IPS-11a (cell line): ENCODE data around the gene OTC.

Experiments
- H3K4me3 ChIP-seq: one replicate; pipeline ENCODE4 v1.5.1; 2013; ENCODE audit warnings: low read depth, low read length, control low read depth

Gene OTC

DNA sequence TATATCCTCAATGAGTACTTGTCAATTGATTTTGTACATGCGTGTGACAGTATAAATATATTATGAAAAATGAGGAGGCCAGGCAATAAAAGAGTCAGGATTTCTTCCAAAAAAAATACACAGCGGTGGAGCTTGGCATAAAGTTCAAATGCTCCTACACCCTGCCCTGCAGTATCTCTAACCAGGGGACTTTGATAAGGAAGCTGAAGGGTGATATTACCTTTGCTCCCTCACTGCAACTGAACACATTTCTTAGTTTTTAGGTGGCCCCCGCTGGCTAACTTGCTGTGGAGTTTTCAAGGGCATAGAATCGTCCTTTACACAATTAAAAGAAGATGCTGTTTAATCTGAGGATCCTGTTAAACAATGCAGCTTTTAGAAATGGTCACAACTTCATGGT lies at the start of gene OTC:
Gene OTC, plus strand, starts transcription at position 243 of the 400 bp plus-strand sequence. Its CDS starts 93 bp downstream, at position 336.
- no peak within 1 kb of the TSS for H3K4me3 ChIP-seq

DNA sequence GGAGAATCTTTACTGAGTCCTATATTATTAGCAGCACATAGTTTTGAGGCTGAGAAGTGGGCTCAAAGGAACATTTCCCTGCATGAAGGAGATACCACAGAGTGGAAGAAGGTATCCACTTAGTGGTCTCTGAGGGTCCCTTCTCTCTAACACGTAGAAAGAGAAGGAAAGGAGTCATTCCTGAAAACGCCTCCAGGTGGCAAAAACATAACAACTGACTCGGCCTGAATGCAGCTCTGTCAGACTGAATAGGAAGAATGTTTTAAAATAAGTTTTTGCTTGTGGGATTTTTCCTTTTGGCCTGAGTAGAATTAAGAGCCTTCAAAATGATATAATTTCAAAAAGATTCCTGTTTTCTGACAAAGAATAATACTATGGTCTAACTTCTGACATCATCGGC lies 48.4 kb upstream of the OTC start:
- no peak overlapping the region for H3K4me3 ChIP-seq

DNA sequence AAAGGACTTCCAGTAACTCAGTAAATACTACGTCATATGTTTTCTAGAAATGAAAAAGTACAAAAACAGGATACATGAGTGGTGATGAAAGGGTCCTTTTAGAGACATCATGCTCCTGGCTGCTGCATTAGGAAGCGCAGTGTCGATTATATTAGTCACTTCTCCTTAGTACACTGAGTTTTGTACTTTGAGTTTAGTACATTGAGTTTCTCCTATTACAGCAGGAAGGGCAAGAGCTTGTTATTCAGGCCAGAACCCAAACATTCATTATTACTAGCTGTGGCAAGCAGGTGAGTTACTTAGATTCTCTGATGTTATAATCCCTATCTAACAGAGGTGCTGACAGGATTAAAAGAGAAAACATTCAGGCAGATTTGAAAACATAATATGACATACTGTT lies 46.4 kb upstream of the OTC start:
- H3K4me3 ChIP-seq = no peak overlapping the region

DNA sequence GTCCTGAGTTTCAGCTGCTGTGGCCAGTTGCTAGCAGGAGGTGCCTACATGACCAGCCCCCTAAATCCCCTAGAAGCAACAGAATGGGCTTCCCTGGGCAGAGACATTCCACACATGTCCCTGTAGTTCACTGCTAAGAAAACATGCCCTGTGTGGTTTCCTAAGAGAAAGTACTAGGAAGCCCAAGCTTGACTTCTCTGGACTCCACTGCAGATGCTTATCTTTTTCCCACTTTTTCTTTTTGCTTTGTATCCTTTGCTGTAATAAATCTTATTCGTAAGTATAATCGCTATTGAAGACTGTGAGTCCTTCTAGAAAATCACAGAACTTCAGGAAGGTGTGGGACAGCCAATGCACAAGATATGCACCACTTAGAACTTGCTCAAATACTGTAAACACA lies 40.7 kb upstream of the OTC start:
- H3K4me3 ChIP-seq = no peak overlapping the region

DNA sequence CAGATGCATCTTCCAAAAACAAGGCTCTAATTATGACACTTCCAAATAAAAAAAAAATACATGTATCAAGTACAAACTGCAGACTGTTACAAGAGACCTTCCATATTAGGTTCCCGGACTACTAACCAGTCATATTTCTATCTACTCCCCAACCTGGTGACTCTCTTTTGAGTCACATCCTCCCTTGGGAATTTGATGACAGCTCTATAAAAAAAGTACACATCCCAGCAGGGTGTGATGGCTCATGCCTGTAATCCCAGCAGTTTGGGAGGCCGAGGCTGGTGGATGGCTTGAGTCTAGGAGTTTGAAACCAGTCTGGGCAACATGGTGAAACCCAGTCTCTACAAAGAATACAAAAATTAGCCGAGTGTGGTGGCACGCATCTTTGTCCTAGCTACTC lies 40.0 kb upstream of the OTC start:
- no peak overlapping the region for H3K4me3 ChIP-seq

DNA sequence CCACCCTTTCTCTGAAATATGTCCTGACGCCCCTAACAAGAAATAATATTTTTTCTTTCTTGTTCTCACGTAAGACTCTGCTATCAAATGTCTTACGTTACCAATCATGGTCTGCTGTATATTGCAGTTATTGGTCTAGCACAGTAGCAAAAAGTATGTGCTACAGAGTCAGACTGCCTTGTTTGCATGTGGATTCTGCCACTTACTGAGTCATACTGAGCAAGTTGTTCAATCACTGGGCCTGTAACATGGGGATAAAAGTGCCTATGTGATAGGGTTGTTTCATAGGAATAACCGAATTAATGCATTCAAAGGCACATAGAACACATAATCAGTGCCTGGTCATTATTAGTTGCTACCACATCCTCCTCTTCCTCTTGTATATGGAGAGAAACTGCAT lies 39.2 kb upstream of the OTC start:
- H3K4me3 ChIP-seq = no peak overlapping the region

DNA sequence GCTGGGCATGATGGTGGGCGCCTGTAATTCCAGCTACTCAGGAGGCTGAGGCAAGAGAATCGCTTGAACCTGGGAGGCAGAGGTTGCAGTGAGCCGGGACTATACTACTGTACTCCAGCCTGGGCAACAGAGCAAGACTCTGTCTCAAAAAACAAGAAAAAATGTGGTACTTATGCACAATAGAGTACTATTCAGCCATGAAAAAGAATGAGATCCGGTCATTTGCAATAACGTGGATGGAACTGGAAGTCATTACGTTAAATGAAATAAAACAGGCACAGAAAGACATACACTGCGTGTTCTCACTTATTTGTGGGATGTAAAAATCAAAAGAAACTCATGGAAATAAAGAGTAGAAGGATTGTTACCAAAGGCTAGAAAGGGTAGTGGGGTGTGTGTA lies 37.2 kb upstream of the OTC start:
- H3K4me3 ChIP-seq = no peak overlapping the region

DNA sequence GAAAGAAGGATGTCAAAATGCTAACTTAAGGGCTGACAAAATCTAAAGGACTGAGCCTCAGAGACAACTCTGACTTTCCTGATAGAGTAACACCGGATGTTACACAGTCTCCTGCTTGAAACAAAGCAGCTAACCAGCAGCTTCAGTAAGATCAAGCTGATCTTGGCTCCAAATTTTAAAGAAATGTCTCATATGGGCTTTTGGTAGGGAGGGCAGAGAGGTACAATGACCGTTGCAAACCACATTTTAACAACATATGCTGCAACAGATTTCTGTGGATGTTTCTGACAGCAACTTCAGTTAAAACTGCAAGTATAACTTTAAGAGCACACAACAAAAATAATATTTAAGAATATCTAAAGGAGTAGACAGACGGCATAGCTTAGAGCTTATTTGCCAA lies 34.2 kb upstream of the OTC start:
- no peak overlapping the region for H3K4me3 ChIP-seq

DNA sequence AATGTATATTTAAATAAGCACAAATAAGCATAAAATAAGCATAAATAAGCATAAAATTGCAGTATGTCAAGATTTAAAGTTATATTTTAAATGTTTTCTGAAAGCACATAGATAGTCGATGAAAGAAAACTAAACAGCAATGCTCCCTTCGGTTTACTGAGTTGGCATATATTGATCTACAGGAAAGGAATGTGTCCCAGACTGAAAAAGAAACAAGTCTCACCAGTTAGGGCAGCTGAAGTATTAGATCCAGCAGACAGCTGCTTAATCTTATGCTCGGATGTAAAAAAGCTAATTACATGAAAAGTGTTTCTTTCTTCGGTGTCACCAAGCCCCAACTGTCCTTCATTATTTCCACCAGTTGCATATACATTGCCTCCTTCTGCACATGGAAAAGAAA lies 33.8 kb upstream of the OTC start:
- no peak overlapping the region for H3K4me3 ChIP-seq

DNA sequence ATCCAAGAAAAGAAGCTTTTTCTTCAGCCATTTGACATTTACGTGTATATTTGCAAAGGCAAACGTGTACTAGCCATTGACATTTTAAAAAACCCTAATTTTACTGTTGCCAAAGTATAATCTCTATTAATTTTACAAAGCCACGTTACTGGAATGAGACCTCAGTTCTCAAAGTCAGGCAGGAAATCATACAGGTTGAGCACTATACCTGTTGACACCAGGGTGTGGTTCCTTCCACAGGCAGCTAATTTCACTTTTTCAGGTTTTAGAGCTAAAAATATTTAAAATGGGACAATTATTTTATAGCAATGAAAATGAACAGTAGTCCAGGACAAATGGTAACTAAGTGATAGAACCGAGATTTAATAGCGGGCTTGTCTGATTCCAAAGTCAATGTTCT lies 31.6 kb upstream of the OTC start:
- H3K4me3 ChIP-seq = no peak overlapping the region

DNA sequence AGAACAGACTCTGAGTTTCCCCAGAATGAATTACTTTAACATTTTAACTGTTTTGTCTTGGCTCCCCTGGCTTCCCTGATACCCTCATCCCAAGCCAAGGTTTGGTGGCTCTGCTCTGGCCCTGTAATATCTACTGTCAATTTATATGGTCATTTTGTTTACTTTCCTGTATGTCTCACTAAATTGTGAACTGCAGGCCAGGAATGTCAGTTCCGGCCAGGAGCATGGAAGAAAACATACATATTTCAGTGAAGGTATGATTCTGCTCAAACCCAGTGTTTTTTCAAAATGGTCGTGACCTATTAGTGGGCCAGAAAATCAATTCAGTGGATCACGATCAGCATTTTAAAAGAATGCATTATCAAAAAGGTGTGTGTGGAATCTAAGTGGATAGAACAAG lies 26.3 kb upstream of the OTC start:
- H3K4me3 ChIP-seq = no peak overlapping the region

DNA sequence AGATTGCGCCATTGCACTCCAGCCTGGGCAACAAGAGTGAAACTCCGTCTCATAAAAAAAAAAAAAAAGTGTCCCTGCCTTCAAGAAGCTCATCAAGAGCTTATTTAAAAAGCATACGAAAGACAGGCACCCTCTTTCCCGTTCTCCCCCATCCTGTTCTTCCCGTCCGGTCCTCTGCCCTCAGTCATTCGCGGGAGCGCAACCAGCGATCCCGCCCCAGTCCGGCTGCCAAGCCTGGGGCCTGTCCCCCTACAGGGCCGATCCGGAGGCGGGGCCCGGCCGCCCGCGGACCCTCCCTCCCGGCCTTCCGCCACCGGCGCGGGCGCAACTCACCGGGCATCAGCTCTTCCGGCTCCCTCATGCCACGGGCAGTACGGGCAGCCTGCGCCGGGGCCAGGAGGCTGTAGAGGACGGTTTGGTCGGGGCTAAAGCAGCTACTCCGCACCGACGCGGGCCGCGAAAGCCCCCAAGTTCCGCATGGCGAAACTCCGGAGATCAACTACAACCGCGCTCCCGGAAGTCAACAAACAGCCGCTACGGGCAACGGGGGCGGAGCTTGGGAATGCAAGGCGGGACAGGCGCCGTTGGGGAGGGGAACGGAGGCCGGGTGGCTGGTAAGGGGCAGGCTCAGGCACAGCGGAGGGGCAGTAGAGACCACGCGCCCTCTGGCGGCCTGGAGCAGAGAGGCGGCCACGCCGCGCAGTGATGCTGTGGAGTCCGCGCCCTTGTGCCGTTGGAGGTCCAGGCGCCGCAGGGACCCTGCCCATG lies 25.2 kb upstream of the OTC start, which contains the start of gene RPGR:
Gene RPGR, minus strand, starts transcription at position 503 of the 768 bp plus-strand sequence. Its CDS starts 142 bp downstream, at position 361.
- peak within 1 kb of the TSS; percentile 62 for H3K4me3 ChIP-seq

DNA sequence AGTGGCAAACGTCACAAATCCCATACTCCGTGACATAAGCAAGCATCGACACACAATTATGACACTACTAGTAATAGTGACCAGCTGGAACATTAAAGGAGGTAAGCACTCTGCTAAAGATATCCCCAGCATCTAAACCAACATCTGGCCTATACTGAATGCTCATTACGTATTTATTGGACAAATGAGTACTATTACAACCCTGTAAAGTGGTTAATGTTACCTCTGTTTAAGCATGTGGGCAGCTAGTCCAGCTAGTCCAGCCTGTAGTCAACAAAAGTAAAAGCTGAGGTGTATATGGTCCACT lies 24.7 kb upstream of the OTC start:
- no peak overlapping the region for H3K4me3 ChIP-seq

DNA sequence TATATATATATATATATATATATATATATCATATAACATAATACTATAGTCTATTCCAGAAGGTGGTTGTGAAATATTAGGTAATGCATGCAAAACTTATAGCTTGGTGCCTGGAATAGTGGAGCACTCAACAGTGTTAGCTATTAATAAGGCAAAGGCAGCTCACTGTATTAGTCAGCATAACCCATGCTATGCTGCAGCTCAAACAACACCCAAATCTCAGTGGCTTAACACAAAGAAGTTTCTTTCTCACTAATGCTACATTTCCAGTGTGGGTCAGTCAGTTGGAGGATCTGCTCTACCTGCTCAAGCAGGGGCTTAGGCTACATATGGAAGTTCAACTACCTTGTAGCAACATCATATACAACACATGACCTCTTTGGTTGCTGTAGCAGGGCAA lies 19.9 kb upstream of the OTC start:
- no peak overlapping the region for H3K4me3 ChIP-seq

DNA sequence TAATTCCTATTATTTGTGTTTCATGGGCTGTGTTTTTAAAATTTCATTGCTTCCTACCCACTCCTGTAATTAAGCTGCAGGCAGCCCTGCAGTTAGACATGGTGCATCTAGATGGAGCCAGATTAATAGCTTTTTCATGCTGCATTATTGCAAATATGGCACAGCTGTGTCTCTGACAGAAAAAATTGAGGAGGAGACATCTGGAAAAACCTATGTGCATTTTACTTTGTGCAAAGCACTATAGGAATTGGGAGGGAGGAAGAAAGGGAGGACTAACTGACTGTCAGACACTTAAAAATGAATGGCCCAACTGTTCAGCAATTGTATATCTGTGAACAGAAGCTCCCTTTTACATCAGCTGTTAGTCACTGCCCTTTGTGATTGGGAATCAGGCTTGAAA lies 17.0 kb upstream of the OTC start:
- no peak overlapping the region for H3K4me3 ChIP-seq

DNA sequence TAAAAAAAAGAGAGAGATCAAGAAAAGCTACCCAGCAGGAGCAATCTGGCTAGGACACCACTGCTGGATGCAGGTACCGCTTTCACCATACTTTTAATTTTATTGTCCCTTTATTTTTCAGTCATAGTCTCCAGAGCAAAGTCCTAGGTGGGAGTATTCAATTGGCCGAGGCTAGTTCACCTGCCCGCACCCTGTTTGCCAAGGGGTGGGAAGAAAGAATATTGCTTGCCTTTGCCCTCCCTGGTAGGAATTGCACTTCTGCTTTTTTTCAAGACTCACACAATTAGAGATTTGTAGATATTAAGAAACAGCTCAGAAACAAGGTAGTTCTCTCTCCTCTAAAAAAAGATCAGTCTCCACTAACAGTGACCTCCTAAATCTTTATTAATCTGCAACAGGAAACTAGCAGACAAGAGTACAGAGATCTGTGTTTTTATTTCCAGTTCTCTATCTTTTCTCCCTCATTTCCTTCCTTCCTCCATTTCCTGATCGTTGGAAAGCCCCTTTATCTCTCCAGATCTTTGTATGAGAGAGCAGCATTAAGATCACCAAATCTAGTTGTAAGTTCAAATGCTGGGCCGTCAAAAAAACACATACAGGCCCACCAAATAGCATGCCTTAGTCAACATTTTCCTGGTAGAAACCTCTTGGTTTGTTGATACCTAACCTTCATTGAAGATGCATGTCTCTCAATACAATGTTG lies 15.7 kb upstream of the OTC start:
- H3K4me3 ChIP-seq = no peak overlapping the region

DNA sequence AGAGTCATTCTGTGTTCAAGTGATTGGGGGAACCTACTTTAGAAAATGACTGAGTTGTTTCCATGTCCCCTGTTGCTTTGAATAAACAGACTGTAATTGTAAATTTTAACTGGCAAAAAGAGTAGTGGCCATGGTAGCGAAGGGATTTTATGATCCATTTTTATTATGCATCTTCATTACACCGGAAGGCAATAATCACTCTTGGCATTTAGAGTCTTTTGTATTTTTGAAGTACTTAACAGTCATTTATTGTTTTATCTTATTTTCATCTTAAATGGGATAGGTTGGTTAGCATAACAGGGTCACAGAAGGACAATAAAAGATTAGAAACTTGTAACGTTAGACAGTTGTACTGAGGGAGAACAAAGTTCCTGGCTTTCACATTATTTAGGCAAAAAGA lies 11.0 kb upstream of the OTC start:
- H3K4me3 ChIP-seq = no peak overlapping the region

DNA sequence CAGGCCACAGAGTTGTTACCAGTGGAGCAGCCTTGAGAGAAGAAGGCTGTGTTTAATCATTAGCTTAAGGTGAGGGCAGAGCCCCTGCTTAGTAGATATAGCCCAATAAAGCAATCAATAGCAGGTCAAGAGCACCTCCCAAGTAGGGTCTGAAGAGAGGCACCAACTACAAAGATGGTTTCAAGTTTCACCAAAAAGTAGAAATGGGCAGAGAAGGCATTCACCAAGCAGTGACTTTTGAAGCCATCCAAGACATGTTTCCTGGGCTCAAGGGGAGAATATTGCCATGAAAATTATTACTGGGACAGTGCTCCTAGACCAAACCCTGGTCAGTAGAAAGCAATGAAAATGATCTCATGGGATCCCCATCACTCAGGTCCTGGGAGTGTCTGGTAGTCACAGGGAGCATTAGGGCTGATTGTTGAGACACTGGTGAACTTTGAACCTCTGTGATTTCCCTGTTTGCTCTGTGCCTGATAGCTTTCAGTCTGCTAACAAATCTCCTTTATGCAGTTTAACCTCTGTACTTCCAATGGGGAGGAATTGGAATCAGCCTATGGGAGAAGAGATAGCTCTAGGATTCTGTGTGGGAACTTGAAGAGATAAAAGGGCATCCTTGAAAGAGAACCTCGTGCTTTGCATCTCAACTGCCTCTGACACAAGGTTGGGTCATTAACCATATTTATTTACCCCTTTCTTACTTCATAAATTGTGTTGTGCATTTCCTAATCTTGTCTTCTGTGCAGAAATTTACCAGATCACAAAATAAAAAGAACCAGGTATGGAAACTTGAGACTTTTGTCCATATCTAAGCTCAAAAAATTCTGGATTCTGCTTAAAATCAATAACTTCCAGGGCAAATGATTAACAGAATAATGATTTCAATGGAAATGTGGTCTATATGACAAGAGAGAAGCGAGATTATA lies 9.3 kb upstream of the OTC start:
- H3K4me3 ChIP-seq = no peak overlapping the region

DNA sequence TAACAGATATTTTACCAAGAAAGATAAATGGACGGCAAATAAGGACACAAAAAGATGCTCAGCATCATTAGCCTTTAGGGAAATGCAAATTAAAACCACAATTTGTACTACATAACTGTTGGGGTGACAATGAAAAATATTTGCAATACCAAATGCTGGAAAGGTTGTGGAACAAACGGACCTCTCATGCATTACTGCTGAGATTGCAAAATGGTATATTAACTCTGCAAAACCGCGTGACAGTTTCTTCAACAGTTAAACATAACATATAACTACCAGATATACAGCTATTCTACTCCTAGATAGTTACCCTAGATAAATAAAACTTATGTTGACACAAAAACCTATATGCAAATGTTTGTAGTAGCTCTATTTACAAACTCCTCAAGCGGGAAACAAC lies 6.3 kb upstream of the OTC start:
- no peak overlapping the region for H3K4me3 ChIP-seq

DNA sequence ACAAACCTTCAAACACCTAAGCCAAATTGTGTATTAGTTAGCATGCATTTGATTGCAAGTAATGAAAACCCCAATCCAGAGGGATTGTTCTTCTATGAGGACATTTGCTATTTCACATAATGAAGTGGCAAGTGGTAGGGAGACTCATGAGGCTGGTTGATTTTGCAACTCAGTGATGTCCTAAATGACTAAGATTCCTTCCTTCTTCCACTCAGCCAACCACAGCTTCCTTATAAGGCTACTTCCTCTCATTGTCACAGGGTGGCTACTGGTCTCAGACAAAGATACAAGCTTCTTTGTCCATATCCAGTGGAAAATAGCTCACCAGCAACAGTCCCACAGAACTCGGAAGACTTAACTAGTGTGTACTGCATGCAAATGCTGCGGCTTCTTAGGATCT lies 5.3 kb upstream of the OTC start:
- no peak overlapping the region for H3K4me3 ChIP-seq

DNA sequence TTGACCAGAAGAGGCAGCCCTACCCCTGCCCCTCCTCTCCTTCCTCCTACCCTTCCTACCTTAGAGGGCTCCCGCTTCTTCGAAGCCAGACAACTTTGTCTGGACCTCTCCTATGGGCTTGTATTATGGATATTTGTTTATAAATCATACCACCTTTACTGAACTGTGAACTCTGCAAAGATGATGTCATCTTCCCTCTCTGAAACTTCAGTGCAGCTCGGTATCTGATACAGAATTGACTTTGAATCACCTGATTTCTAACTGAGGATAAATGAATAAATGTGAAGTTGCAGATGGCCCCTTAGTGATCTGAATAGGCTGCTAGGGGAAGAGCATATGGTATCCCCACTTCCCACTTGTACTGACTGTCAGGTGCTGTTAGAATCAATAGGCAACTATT lies 1.1 kb upstream of the OTC start:
- H3K4me3 ChIP-seq = no peak overlapping the region

DNA sequence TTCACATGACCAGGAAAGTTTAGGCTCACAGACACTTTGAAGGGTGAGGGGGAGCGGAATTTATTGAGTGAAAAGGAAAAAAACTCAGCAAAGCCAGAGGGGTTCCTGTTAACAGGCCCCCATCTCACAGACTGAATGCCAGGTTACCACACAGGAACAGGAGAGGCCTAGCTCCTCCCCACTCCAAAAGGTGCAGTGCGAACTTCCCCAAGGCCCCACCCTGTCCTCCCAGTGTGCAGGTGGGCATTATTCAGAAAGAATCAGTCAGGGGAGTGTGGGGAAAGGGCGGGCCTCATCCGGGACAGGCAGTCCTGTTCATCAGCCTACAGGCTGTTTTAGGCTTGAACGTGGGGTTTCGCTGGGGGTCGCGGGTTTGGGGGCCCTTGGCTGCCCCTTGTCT lies 4.0 kb downstream of the OTC start:
- H3K4me3 ChIP-seq = no peak overlapping the region
